H1 (cell line): ENCODE measurements around the gene GLG1. TPM values are rescaled to one million over a fixed set of nuclear protein-coding genes. Genes with fewer than 3 reads are reported as not detected.

ENCODE experiments used
- ATF3 ChIP-seq: IDR thresholded peaks from 2 replicates; pipeline ENCODE4 v1.6.1; 2011; ENCODE audit warnings: low read depth, mild to moderate bottlenecking, low read length; ENCODE audit not compliant: insufficient read depth
- EZH2 ChIP-seq: fragments of 200-600 bp; sonication (generic); IDR thresholded peaks from 2 replicates; pipeline ENCODE4 v1.7.1; 2012; ENCODE audit warnings: low read depth, mild to moderate bottlenecking, moderate library complexity, low read length, inconsistent platforms; ENCODE audit not compliant: severe bottlenecking
- GABPA ChIP-seq: IDR thresholded peaks from 2 replicates; pipeline ENCODE4 v1.6.1; 2011; ENCODE audit warnings: mild to moderate bottlenecking, low read length, moderate library complexity, borderline replicate concordance; ENCODE audit not compliant: insufficient read depth
- HDAC6 ChIP-seq: IDR thresholded peaks from one replicate; pipeline ENCODE4 v1.7.1; 2012; ENCODE audit warnings: low read depth, mild to moderate bottlenecking, inconsistent platforms, low read length, moderate library complexity
- POLR2AphosphoS5 ChIP-seq: IDR thresholded peaks from 2 replicates; pipeline ENCODE4 v1.6.1; 2011; ENCODE audit warnings: low read depth, low read length
- POU5F1 ChIP-seq: IDR thresholded peaks from 2 replicates; pipeline ENCODE4 v1.6.1; 2011; ENCODE audit warnings: low read depth, mild to moderate bottlenecking, low read length, moderate library complexity
- YY1 ChIP-seq: IDR thresholded peaks from 2 replicates; pipeline ENCODE4 v1.6.1; 2011; ENCODE audit warnings: low read depth, mild to moderate bottlenecking, low read length
- polyA plus RNA-seq, 7 experiments: library from polyadenylated mRNA; depleted of rRNA in 3 of 7; stranded (reverse) in 5 of 7; unstranded in 2 of 7; fragments of >200 nt in 5 of 7; fragments of 200-250 nt in 2 of 7; gene quantifications; 1 replicate in 5 of 7; 2 replicates in 1 of 7; 4 replicates in 1 of 7; pipeline versions ENCODE4 v1.2.1 to v1.2.3, GENCODE V29; 2011 to 2013; ENCODE audit warnings: missing spikeins in 2 of 7, mixed read lengths in 2 of 7
- total RNA-seq: library from RNA; stranded (reverse); fragmentation: NEBNext Ultra II Directional; extraction: Animal tissue kit (Norgen Biotek cat#: 25700); gene quantifications from 2 replicates; pipeline ENCODE4 v1.2.1, GENCODE V29; 2021
- TF ChIP-seq, protein P1 (sequence below): IDR thresholded peaks from 2 replicates; pipeline ENCODE4 v1.6.1; 2012; ENCODE audit warnings: inconsistent platforms

GLG1 gene
- total and polyA plus RNA-seq, 2 of the 8 experiments (the other 6 are each of a cell fraction or from before 2014, with no cell fraction given): 53.4 to 139 TPM

DNA sequence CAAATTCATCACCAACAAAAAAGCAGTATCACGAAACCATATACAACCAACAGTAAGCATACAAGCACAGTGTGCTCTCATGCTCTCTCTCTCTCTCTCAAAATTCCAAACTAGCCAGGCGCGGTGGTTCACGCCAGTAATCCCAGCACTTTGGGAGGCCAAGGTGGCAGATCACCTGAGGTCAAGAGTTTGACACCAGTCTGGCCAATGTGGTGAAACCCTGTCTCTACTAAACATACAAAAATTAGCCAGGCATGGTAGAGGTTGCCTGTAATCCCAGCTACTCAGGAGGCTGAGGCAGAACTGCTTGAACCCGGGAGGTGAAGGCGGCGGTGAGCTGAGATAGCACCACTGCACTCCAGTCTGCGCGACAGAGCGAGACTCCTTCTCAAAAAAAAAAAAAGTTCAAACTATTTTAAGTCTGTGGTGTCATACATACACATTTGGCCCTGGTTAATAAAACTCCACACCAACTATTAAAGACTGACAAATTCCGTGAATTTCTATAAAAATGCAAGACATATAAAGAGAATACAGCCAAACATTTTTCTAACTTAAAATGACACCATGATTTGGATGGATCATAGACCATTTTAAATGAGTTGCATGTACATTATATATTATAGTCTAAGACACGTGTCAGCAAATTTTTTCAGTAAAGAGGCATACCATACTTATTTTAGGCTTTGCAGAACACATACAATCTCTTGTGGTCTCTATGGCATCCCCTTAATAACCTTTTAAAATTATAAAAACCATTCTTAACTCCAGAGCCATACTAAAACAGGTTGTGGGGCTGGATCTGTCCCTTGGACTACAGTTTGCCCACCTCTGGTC is 30.9 kb downstream of the GLG1 start (continued):
- TF ChIP-seq ATF3: no peak
- no peak for TF ChIP-seq HDAC6
- no peak for TF ChIP-seq YY1
- TF ChIP-seq, protein P1, sequence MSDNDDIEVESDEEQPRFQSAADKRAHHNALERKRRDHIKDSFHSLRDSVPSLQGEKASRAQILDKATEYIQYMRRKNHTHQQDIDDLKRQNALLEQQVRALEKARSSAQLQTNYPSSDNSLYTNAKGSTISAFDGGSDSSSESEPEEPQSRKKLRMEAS: no peak
- no peak for TF ChIP-seq POLR2AphosphoS5
- no peak for TF ChIP-seq EZH2
- no peak for TF ChIP-seq POU5F1
- no peak for TF ChIP-seq GABPA
